MCF 10A (cell line): ENCODE measurements around the gene PRDM10. TPM values are rescaled to one million over a fixed set of nuclear protein-coding genes. Genes with fewer than 3 reads are reported as not detected.

ENCODE experiments used
- BruUV-seq: library from RNA; stranded (reverse); fragments of 400-500 nt; replicated peaks from 2 replicates; lab custom pipeline; 2021; lab: Mats Ljungman, UMichigan
- CTCF ChIA-PET: fragments of 300-600 bp; sonication (Branson Sonifier 250); formaldehyde crosslinking; extraction: SDS; loops from one replicate; lab custom pipeline; 2021; ENCODE audit warnings: antibody characterized with exemption, inconsistent platforms; lab: Yijun Ruan, JAX
- POLR2A ChIA-PET: fragments of 300-600, 350-650 bp; sonication (Branson Sonifier 250); formaldehyde crosslinking; extraction: SDS; loops from one replicate; lab custom pipeline; 2020; ENCODE audit warnings: antibody characterized with exemption, inconsistent platforms; lab: Yijun Ruan, JAX
- DNase-seq: peaks from one replicate; pipeline ENCODE4 v3.0.0-alpha.2; 2018; ENCODE audit not compliant: unreplicated experiment
- H3K27ac Mint-ChIP-seq: one replicate; pipeline ENCODE4 v1.8.0; 2022; ENCODE audit warnings: mild to moderate bottlenecking, low read depth, mixed read lengths; ENCODE audit not compliant: unreplicated experiment
- H3K27me3 Mint-ChIP-seq: one replicate; pipeline ENCODE4 v1.8.0; 2022; ENCODE audit warnings: mixed read lengths; ENCODE audit not compliant: insufficient read depth, unreplicated experiment
- H3K36me3 Mint-ChIP-seq: one replicate; pipeline ENCODE4 v1.8.0; 2022; ENCODE audit warnings: mild to moderate bottlenecking, moderate library complexity, mixed read lengths; ENCODE audit not compliant: insufficient read depth, unreplicated experiment
- H3K4me1 Mint-ChIP-seq: one replicate; pipeline ENCODE4 v1.8.0; 2022; ENCODE audit warnings: mixed read lengths; ENCODE audit not compliant: insufficient read depth, unreplicated experiment
- H3K4me3 Mint-ChIP-seq: one replicate; pipeline ENCODE4 v1.8.0; 2022; ENCODE audit warnings: mild to moderate bottlenecking, moderate library complexity, mixed read lengths; ENCODE audit not compliant: unreplicated experiment
- H3K9me3 Mint-ChIP-seq: one replicate; pipeline ENCODE4 v1.8.0; 2022; ENCODE audit warnings: mixed read lengths; ENCODE audit not compliant: unreplicated experiment
- CTCF ChIP-seq: fragments of 200-600 bp; IDR thresholded peaks from one replicate; pipeline ENCODE4 v1.8.0; 2022; ENCODE audit warnings: antibody characterized with exemption, mild to moderate bottlenecking; ENCODE audit not compliant: unreplicated experiment
- intact Hi-C: fragments of 100-400 bp; cut with micrococcal nuclease; formaldehyde crosslinking; loops from 2 replicates; pipeline ENCODE4 v1.14.1; 2022
- total RNA-seq: library from RNA; stranded (reverse); gene quantifications from 2 replicates; pipeline ENCODE4 v1.2.3, GENCODE V29; 2022

PRDM10 gene
- total RNA-seq, 1 experiment from 2014 or later: 5.1 TPM

GRCh38 chr11:129888451-129888850 is 114.2 kb downstream of the PRDM10 start:
- no peak for DNase-seq
- H3K27ac Mint-ChIP-seq: no peak overlapping the region
- H3K4me3 Mint-ChIP-seq: no peak overlapping the region
- H3K4me1 Mint-ChIP-seq: no peaks in the 10 kb centered on the region
- peaks cover 81% of the 10 kb centered on the region for H3K36me3 Mint-ChIP-seq
- ChIA-PET POLR2A (no interaction called here), CTCF (interaction anchor here (0.6 to 2.3 kb wide), 3 partner anchors 10 to 103 kb away, joined by 3 to 17 read pairs (median 5); no protein-coding TSS in a partner anchor)
- BruUV-seq: no TSS peak
- no peaks in the 10 kb centered on the region for H3K27me3 Mint-ChIP-seq
- no peaks in the 10 kb centered on the region for H3K9me3 Mint-ChIP-seq
- TF ChIP-seq CTCF: no peak
- intact Hi-C loops: no loop called here

GRCh38 chr11:129885381-129885780 is 117.3 kb downstream of the PRDM10 start:
- CTCF ChIA-PET: interaction anchor here (0.9 kb wide), 2 partner anchors 101 kb away, joined by 3 to 4 read pairs; no protein-coding TSS in a partner anchor

GRCh38 chr11:129884581-129884980 is 118.1 kb downstream of the PRDM10 start:
- CTCF ChIA-PET: interaction anchor here (0.9 kb wide), 1 partner anchor 101 kb away, joined by 4 read pairs; no protein-coding TSS in a partner anchor
- peaks cover 89% of the 10 kb centered on the region for H3K36me3 Mint-ChIP-seq
- intact Hi-C loops: no loop called here

More at GRCh38 chr11:129885381-129885780, 117.3 kb downstream of the PRDM10 start:
- H3K4me1 Mint-ChIP-seq: no peaks in the 10 kb centered on the region
- H3K9me3 Mint-ChIP-seq: no peaks in the 10 kb centered on the region
- BruUV-seq: no TSS peak
- H3K27ac Mint-ChIP-seq: no peak overlapping the region
- DNase-seq: no peak
- H3K4me3 Mint-ChIP-seq: no peak overlapping the region
- intact Hi-C loops: no loop called here
- no peak for TF ChIP-seq CTCF
- no peaks in the 10 kb centered on the region for H3K27me3 Mint-ChIP-seq
- H3K36me3 Mint-ChIP-seq: peaks cover 87% of the 10 kb centered on the region
- POLR2A ChIA-PET: interaction anchor here (1.0 to 2.0 kb wide), 3 partner anchors 9 to 11 kb away, joined by 3 to 6 read pairs (median 4); no protein-coding TSS in a partner anchor

More at GRCh38 chr11:129884581-129884980, 118.1 kb downstream of the PRDM10 start:
- no peak for DNase-seq
- no TSS peak for BruUV-seq
- no peaks in the 10 kb centered on the region for H3K9me3 Mint-ChIP-seq
- TF ChIP-seq CTCF: no peak
- no peaks in the 10 kb centered on the region for H3K27me3 Mint-ChIP-seq
- no peak overlapping the region for H3K27ac Mint-ChIP-seq
- no peaks in the 10 kb centered on the region for H3K4me1 Mint-ChIP-seq
- no peak overlapping the region for H3K4me3 Mint-ChIP-seq
- POLR2A ChIA-PET: interaction anchor here (1.0 to 1.2 kb wide), 2 partner anchors 10 to 11 kb away, joined by 3 to 4 read pairs; no protein-coding TSS in a partner anchor
